Measurements from ENCODE around the gene AJM1.

The AJM1 gene

DNA sequence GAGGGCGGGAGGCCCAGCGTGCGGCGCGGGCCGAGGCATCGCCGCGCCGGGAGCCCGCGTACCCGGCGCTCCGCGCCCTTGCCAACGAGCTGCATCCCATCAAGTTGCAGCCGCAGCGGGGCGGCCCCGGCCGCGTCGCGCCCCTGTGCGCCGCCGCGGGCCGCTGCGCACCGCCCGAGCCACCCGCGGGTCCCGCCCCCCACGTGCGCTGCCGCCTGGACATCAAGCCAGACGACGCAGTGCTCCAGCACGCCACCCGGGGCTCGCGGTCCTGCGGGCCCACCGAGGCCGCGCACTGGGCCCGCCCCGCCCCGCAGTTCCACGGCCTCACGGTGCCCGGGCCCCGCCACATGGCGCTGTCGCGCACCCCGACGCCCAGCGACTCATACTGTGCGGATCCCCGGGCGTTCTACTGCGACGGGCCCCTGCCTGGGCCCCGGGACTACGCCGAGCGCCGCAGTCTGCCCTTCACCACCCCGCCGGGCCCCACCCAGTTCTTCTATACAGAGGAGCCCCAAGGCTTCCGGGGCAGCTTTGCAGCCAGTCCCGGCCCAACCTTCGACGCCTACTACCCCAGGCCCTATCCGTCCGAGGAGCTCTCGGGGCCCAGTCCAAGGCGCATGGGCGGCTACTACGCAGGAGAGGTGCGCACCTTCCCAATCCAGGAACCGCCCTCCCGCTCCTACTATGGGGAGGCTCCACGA lies 2.6 kb downstream of the AJM1 start:
- no peak for DNase-seq (ENCODE audit: low read depth, low spot score)

DNA sequence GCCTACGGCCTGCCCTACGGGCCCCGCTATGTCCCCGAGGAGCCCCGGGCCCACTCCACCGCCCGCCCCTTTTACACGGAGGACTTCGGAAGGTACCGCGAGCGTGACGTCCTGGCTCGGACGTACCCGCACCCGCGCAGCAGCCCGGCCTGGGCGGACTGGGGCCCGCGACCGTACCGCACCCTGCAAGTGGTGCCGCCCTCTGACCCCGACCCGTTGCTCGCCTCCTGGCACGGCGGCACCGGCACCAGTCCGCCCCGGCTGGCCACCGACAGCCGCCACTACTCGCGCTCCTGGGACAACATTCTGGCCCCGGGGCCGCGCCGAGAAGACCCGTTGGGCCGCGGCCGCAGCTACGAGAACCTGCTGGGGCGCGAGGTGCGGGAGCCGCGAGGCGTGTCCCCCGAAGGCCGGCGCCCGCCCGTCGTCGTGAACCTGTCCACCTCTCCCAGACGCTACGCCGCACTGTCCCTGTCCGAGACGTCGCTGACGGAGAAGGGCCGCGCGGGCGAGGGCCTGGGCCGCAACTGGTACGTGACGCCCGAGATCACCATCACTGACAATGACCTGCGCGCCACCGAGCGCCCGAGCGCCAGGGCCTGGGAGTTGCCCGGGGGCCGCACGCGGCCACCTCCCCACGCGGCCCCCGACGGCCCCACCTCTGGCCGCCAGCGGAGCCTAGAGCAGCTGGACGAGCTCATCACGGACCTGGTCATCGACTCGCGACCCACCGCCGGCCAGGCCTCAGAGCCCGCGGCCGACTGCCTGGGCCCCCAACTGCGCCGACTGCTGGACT lies 3.4 kb downstream of the AJM1 start:
- DNase-seq (ENCODE audit: low read depth, low spot score) = no peak

DNA sequence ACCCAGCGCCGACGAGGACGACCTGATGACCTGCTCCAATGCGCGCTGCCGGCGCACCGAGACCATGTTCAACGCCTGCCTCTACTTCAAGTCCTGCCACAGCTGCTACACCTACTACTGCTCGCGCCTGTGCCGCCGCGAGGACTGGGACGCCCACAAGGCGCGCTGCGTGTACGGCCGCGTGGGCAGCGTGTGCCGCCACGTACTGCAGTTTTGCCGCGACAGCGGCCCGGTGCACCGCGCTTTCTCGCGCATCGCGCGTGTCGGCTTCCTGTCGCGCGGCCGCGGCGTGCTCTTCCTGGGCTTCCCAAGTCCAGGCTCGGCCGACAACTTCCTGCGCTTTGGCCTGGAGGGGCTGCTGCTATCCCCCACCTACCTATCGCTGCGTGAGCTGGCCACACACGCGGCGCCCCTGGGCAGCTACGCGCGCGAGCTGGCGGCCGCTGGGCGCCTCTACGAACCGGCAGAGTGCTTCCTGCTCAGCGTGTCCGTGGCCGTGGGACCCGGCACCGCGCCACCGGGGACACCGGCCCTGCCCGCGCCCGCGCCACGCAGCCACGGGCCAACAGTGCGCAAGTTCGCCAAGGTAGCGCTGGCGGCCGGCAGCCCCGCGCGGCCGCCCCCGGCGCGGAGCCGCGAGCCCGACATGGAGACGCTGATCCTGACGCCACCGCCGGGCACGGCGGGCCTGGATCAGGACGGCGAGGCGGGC lies 4.3 kb downstream of the AJM1 start:
- DNase-seq (ENCODE audit: low read depth, low spot score) = no peak

DNA sequence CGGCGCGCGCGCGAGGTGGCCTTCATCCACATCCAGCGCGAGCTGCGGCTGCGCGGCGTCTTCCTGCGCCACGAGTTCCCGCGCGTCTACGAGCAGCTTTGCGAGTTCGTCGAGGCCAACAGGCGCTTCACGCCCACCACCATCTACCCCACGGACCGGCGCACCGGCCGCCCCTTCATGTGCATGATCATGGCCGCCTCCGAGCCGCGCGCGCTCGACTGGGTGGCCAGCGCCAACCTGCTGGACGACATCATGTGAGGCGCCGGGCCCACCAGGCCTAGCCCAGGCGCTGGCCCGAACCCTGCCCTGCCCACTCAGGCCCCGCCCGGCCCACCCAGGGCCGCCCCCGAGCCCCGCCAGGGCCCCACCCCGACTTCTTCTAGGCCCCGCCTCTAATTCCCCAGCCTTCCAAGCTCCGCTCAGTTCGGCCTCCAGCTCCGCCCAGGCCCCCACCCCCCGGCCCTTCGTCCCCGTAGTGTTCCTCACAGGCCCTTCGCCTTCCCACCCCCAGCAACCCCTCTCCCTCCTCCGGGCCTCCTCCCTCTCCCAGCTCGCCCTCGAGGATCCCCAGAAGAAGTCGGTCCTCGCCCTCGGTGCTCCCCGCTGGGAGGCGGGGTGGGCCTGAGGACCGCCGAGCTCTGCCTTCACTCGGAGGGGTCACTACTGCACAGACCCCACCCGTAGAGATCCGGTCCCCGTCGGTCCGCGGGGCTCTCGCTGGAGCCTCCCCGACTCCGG lies 5.0 kb downstream of the AJM1 start:
- DNase-seq (ENCODE audit: low read depth, low spot score) = no peak

DNA sequence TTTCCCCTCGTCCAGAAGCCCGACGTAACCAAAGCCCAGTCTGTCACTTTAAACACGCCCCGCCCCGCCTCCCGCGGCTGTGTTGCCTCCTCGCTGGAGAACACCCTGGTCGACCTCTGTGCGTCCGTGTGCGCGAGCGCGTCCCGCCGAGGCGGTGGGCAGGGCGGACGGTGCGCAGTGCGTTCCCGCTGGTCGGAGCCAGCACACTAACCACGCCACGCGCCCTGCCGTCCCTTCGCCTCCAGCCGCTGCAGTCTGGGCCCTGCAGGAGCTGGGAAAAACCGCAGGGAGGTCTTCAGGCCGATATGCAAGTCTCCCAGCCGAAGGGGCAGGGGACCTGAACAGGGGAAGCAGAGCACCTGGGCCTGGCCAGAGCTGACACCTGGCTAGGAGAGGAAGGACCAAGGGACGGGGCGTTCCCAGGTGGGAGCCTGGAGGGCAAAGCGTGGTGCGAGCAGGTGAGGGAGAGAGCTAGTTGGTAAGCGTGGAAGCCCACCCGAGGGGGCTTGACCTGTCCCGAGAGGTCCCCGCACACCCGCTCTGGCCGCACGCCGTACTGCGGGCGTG lies 5.6 kb downstream of the AJM1 start:
- no peak for DNase-seq (ENCODE audit: low read depth, low spot score)

DNA sequence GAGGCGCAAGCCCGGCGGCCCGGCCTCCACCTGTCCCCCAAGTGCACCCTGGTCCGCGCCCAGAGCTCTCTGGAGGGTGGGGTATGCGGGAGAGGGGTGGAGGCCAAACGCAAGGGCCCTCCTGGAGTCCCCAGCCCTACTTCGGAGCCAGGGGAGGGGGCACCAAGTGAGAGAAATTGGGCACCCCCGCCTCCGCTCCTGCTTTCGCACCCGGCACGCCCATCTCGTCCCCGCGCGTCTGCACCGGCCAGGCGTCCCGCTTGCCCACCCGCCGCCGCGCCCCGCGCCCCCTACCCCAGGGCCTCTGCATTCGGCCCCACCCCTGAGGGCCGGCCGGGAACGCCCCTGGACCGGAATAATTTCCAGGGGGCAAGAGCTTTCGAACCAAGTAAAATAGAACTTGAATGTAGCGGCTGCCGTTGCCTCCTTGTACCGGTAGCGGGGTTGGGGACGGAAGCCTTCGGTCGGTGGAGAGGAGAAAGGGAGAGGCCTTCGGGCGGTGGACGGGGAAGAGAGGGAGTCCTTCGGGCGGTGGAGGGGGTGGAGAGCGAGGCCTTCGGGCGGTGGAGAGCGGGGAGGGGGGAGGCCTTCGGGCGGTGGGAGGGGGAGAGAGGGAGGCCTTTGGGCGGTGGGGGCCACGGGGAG lies 6.2 kb downstream of the AJM1 start:
- DNase-seq (ENCODE audit: low read depth, low spot score) = no peak

DNA sequence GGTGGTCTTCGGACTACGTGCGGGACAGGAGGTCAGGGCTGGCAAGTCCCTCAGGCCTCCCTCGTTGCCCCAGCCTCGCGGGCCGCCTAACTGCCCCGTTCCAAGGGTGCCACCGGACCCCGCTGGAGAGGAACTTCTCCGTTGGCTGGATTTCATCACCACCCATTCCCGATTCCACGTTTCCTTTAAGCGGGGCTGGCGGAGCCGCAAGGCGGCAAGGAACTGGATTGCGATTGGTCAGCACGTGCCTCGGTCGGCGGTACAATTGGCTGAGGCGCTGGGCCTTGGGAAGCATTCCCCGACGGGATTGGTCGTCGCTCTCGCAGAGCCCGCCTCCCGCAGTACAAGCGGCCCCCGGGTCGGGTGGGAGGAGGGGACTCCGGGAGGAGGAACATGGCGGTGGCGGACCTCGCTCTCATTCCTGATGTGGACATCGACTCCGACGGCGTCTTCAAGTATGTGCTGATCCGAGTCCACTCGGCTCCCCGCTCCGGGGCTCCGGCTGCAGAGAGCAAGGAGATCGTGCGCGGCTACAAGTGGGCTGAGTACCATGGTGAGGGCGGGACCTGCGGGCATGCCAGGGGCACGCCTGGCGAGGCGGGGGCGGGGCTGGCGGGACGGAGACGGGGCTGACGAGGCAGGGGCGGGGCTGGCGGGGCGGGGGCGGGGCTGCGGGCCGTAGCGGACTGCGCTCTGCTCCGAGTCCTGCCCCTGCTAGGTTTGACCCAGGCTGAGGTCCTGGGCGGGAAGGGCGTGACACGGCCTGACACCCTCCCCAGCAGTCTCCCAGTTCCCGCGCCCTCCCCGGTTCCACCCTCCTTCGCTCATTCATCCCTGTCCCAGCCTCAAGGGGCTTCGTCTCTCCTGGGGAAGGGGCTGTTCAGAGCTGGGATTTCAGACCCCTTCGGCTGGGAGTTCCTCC lies 7.0 kb downstream of the AJM1 start, which contains the start of gene PHPT1:
Gene PHPT1 (plus strand): TSS at position 372 of the 922 bp plus-strand sequence. CDS start 22 bp downstream, at position 394.
- DNase-seq (ENCODE audit: low read depth, low spot score) = peak; percentile 98

DNA sequence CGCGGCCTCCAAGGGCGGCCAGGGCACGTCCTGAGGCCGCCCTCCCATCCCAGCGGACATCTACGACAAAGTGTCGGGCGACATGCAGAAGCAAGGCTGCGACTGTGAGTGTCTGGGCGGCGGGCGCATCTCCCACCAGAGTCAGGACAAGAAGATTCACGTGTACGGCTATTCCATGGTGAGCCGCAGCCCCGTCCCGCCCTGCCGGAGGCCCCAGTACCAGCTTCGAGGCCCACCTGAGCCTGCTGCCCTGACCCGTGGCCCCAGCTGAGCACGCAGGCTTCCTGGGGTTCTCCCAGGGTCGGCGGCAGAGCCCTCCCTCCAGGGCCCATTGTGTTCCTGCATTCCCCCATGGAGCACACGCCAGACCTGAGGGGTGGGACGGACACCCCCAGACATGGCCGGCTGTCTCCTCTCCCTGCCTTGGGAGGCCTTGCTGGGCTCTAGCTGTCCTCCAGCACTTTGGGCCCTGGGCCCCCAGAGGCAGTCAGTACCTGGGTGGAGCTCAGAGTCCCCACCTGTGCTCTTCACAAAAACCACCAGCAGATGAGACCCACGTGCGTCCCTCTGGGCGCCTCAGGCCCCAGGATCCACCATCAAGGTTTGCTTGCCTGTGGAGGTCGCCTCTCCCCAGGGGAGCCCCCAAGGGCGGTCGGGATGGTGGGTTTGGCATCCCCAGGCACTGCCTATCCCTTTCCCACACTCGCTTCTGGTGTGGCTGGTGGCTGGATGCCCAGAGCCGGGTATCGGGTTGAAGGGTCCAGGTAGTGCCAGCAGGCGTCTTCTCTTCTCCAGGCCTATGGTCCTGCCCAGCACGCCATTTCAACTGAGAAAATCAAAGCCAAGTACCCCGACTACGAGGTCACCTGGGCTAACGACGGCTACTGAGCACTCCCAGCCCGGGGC lies 7.9 kb downstream of the AJM1 start:
- no peak for DNase-seq (ENCODE audit: low read depth, low spot score)

DNA sequence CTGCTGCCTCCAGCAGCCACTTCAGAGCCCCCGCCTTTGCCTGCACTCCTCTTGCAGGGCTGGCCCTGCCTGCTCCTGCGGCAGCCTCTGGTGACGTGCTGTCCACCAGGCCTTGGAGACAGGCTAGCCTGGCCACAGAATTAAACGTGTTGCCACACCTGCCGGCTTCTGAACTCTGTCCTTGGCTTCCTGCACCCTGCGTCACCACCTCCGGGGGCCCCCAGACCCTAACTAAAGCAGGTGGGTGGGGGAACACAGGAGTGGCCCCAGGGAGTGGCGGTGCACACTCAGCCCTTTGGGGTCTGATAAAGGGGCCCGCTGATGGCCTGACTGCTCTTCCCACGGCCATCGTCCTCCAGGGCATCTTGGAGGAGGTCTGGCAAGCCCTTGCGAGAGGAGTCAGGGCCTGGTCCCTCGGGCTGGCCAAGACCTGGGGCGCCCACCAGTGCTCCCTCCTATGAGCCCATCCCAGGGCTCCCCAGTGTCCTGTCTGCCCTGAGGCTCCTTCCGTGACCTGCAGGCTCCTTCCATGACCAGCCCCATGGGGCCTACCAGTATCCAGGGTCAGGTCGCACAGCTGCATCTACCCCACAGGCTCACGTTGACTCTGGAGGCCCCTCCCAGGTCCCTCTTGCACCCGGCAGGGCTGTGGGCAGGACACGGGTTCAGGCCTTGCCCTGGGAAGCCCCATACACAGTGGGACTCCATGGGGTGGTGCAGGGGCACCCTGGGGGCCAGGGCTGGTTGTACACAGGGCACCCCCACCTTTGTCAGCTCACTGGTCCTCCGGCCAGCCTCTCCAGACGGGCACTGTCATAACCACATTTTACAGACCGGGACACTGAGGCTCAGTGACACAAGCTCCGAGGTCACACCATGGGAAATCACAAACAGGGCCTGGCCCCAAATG lies 8.8 kb downstream of the AJM1 start:
- no peak for DNase-seq (ENCODE audit: low read depth, low spot score)

DNA sequence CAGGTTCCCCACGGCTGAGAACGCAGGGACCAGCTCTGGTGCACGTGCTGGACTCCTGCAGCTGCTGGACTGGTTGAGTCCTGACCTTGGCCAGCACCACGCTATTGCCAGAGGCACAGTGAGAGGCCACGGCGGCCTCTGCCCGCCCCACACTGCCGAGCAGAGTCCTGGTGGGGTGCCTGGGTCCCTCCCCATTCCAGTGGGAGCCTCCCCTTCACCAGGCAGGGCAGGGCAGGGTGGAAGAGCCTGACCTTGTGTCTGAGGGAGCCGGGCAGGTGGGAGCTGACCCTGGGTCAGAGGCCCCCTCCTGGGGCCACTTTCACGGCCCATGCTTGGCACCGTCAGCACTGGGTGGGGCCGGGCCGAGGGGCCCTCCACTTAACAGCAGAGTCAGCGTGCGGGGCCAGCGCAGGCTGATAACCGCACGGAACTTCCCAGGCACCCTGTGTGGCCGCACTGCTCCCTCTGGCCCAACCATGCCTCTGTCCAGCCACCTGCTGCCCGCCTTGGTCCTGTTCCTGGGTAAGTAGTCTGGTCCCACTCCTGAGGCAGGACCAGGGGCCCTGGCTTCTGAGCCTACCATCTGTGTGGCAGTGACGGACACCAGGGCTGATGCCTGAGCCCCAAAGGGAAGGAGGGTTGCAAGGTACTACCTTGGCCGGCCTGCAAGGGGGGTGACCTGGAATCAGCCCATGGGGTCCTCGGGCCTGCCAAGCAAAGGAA lies 9.8 kb downstream of the AJM1 start, which contains the start of gene MAMDC4:
Gene MAMDC4 (plus strand): TSS at position 406 of the 723 bp plus-strand sequence. CDS start 71 bp downstream, at position 477.
- DNase-seq (ENCODE audit: low read depth, low spot score) = no peak

DNA sequence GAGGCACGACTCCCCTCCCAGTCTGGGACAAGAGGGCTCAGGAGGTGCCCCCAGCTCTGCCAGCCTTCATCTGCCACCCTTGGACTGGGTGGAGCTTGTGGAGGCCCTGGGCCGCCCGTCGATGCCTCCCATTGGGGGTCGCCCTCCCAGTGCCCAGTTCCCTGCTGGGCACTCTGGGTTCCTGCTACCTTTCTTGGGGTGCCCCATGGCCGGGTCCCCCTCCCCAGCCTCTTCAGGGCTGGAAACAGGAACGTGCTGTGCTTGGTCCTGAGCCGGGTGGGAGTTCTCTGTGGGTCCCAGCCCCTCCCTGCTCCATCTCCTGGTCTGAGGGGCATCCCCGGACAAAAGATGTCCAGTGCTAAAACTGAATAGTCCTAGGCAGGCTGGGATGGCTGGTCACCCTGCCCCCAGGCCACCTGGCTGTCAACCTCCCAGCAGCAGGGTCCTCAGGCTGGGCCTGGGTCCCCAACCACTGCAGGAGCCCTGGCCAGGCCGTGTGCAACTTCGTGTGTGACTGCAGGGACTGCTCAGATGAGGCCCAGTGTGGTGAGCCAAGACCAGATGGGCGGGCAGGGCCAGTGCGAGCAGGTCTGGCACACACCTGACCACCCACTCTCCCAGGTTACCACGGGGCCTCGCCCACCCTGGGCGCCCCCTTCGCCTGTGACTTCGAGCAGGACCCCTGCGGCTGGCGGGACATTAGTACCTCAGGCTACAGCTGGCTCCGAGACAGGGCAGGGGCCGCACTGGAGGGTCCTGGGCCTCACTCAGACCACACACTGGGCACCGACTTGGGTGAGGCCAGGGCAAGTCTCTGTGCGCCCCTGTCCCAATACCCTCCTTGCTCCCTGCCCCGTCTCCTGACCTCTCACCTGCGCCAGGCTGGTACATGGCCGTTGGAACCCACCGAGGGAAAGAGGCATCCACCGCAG lies 10.7 kb downstream of the AJM1 start:
- no peak for DNase-seq (ENCODE audit: low read depth, low spot score)

DNA sequence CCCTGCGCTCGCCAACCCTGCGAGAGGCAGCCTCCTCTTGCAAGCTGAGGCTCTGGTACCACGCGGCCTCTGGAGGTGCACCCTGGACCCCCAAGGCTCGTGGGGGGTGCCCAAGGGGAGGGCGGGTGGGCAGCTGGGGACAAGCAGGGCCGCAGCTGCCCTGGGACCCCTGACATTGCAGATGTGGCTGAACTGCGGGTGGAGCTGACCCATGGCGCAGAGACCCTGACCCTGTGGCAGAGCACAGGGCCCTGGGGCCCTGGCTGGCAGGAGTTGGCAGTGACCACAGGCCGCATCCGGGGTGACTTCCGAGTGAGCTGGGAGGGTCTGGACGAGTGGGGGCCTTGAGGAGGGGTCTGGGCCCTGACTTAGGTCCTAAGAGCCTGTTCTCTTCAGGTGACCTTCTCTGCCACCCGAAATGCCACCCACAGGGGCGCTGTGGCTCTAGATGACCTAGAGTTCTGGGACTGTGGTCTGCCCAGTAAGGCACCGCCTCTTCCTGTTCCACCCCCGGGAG lies 11.4 kb downstream of the AJM1 start:
- no peak for DNase-seq (ENCODE audit: low read depth, low spot score)

DNA sequence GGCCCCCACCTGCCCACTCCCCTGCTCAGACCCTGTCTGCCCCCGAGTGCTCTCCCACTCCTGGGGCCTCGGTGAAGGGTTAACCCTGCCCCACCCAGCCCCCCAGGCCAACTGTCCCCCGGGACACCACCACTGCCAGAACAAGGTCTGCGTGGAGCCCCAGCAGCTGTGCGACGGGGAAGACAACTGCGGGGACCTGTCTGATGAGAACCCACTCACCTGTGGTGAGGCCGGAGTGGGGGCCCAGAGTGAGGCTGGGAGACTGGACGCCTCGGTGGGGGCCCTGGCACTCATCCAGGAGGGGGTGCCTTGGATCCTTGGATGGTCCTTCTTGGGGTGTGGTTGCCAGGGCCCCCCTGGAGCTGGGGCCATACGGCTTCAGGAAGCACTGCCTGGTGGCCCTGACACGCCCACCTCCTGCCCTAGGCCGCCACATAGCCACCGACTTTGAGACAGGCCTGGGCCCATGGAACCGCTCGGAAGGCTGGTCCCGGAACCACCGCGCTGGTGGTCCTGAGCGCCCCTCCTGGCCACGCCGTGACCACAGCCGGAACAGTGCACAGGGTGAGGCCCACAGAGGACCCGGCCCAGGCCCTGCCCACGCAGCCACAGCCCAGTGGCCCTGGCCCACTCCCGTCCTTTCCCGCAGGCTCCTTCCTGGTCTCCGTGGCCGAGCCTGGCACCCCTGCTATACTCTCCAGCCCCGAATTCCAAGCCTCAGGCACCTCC lies 12.0 kb downstream of the AJM1 start:
- DNase-seq (ENCODE audit: low read depth, low spot score) = no peak

DNA sequence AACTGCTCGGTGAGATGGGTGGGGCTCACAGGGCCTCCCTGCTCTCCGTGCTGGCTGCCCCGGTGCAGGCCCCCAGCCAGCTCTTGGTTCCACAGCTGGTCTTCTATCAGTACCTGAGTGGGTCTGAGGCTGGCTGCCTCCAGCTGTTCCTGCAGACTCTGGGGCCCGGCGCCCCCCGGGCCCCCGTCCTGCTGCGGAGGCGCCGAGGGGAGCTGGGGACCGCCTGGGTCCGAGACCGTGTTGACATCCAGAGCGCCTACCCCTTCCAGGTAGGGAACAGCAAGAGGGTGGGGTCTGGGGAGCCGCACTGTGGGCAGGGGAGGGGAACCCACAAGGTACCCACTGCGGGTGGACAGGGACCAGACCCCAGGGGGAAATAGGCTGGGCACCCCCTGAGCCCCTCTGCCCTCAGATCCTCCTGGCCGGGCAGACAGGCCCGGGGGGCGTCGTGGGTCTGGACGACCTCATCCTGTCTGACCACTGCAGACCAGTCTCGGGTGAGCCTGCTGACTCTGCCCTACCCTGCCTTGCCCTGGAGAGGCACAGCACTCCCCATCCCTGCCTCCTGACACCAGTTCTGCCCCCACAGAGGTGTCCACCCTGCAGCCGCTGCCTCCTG lies 12.7 kb downstream of the AJM1 start:
- DNase-seq (ENCODE audit: low read depth, low spot score) = no peak
